A549 treated with AZD9567 at 1 μM for 4 hours (cell line): ENCODE results near the gene CEP70. TPM values are rescaled to one million over a fixed set of nuclear protein-coding genes. Genes with fewer than 3 reads are reported as not detected.

ENCODE experiments used
- total RNA-seq: library from RNA; stranded (reverse); fragments of 200-300 nt; extraction: Qiagen RNA extraction; gene quantifications from 5 replicates; pipeline ENCODE4 v1.2.3, GENCODE V29; 2022; ENCODE audit not compliant: insufficient read depth

CEP70 gene, protein sequence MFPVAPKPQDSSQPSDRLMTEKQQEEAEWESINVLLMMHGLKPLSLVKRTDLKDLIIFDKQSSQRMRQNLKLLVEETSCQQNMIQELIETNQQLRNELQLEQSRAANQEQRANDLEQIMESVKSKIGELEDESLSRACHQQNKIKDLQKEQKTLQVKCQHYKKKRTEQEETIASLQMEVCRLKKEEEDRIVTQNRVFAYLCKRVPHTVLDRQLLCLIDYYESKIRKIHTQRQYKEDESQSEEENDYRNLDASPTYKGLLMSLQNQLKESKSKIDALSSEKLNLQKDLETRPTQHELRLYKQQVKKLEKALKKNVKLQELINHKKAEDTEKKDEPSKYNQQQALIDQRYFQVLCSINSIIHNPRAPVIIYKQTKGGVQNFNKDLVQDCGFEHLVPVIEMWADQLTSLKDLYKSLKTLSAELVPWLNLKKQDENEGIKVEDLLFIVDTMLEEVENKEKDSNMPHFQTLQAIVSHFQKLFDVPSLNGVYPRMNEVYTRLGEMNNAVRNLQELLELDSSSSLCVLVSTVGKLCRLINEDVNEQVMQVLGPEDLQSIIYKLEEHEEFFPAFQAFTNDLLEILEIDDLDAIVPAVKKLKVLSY
- total RNA-seq: 2.4 to 8.9 TPM (median 8.1 TPM) in 5 replicates

DNA sequence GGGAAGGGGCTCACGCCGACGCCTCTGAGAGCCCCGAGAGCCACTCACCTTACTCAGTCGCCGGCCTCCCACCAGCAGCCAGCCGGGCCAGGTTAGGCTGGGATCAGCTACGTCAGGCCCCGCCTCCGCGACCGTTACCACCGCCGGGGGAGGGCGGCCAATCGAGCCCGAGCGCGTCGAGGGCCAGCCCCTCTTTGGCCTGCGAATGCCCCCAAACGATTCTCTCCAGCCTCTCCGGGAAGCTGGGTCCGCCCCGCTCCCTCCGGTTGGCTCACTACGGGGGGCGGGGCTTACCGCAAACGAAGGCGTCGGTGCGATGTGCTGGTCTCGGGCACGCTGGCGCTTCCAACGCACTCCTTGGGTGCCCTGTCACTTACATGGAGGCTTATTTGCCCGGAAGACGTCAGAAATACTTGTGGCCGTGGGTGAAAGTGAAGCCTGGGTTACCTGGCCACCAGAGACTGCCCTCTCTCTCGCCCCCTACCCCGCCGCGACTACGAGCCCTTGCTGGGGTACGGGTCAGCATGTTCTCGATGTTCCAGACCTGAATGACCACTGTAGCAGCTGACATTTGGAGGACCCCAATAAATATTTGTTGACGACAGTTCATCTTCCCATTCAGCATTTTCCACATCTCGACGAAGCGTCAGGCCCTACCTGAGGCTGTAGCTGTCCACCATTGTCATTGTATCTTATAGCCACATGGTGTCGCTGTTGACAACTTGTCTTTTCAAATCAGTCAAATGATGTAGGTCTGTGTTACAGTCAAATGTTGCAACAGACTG is at the start of gene CEP70:
TSS of gene CEP70 (minus strand) at position 111 of the 785 bp plus-strand sequence. CDS start 21,333 bp downstream, outside the sequence.

GRCh38 chr3:138608322-138609135 is 14.5 kb upstream of the CEP70 start, which contains the start of gene FAIM:
TSS of gene FAIM (plus strand) at chr3:138608771. CDS start at chr3:138619727, 10,956 bp downstream.

Other genes starting within 250 kb of the CEP70 start
- gene MRAS, start 245.7 kb downstream of the CEP70 start, total RNA-seq: 8.0 to 10.2 TPM (median 9.6 TPM) in 5 replicates
- 0.54 to 3.4 TPM (median 0.75 TPM) in 5 replicates for gene ESYT3, start 159.6 kb downstream of the CEP70 start, total RNA-seq
- 21.9 to 33.4 TPM (median 24.5 TPM) in 5 replicates for gene FAIM, start 14.5 kb upstream of the CEP70 start, total RNA-seq
- gene PIK3CB, start 240.7 kb upstream of the CEP70 start, total RNA-seq: 15.0 to 28.0 TPM (median 16.7 TPM) in 5 replicates